Inflammatory macrophage treated with lipopolysaccharide for 1 hour (primary cell): Measurements from ENCODE around the gene PRDM16.

ENCODE experiments used
- DNase-seq, 2 donors: peaks; one replicate each; pipeline ENCODE4 v3.0.0-alpha.2; 2020 to 2022

PRDM16 gene

DNA sequence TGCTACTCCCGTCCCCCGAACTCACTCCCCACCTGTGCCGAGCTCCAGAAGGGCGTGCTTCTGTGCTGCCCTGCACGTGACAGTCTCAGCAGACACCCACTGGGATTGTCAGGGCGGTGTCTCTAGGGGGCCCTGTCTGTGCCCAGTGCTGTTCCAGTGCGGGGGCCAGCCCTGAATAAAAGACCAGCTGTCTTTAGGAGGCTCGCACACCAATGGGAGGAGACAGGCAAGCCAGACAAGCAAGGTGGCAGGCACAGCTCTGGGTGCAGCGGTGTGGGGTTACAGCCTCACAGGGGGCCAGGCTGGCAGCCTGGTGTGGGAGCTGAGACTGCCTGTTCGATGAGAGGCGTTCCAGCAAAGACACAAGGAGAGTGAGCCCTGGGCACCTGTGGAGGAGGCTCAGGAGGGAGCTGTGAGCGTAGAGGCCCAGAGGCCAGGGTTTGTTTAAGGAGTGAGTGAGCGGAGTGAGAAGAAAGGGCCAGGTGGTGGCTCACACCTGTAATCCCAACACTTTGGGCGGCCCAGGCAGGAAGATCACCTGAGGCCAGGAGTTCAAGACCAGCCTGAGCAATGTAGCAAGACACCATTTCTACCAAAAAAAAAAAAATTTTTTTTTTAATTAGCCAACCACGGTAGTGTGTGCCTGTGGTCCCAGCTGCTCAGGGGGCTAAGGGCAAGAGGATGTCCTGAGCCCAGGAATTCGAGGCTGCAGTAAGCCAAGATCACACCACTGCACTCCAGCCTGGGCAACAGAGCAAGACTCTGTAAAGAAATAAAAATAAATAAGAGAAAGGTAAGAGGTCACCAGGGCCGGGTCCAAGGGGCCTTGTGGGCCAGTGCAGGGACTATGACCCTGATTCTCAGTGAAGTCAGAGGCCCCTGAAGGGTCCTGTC lies 337.2 kb downstream of the PRDM16 start:
- DNase-seq: no peak

DNA sequence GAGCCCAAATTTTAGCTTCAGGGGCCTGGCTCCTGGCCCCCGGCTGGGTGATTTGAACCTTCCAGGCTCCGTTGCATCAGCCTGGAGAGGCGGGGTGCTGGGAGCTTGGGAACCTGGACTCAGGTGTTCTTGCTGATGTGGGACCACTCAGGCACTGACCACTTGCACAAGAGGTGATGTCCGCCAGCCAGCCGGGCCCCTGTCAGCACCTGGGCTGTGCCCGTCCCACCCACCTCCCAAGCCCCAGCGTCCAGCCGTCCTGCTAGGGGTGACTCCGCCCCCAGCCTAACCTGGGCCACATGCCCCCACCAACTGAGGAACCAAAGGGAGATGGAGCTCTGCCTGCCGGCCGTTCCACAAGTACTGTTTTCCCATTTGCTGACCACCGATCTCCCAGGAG lies 338.0 kb downstream of the PRDM16 start:
- DNase-seq: no peak

DNA sequence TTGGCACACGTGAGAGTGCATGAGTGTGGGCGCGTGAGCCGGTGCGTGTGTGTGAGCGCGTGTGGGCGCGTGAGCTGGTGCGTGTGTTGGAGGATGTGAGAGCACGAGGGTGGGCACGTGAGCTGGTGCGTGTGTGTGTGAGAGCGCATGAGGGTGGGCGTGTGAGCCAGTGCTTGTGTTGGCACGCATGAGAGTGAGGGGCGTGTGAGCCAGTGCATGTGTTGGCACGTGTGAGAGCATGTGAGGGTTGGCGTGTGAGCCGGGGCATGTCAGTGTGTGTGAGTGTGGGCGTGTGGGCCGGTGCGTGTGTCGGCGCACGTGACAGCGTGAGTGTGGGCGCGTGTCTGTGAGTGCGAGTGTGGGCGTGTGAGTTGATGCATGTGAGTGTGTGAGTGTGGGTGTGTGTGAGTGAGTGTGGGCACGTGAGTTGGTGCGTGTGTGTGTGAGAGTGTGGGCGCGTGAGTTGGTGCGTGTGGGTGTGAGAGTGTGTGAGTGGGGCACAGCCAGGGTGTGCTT lies 339.8 kb downstream of the PRDM16 start:
- no peak for DNase-seq

DNA sequence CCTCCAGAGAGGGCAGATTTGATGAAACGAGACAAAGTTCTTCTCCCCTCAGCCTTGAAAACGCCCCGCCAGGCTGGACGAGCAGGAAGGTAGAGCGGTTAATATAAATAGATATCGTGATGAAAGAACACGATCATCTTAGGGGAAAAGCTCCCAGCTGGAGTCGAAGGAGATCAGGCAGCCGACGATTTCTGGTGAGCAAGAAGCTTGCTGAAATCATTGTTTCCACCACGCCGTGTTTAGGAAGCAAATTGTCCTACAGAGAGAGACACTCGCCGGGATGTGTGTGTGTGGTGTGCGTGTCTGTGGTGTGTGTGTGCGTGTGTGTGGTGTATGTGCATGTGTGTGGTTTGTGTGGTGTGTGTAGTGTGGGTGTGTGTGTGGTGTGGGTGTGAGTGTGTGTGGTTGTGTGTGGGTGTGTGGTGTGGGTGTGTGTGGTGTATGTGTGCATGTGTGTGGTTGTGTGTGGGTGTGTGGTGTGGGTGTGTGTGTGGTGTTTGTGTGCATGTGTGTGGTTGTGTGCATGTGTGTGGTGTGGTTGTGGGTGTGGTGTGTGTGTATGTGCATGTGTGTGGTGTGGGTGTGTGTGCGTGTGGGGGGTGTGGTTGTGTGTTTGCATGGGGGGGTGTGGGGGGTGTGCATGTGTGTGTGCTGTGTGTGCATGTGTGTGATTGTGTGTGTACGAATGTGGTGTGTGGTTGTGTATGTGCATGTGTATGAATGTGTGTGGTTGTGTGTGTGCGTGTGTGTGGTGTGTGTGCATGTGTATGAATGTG lies 340.6 kb downstream of the PRDM16 start:
- no peak for DNase-seq

DNA sequence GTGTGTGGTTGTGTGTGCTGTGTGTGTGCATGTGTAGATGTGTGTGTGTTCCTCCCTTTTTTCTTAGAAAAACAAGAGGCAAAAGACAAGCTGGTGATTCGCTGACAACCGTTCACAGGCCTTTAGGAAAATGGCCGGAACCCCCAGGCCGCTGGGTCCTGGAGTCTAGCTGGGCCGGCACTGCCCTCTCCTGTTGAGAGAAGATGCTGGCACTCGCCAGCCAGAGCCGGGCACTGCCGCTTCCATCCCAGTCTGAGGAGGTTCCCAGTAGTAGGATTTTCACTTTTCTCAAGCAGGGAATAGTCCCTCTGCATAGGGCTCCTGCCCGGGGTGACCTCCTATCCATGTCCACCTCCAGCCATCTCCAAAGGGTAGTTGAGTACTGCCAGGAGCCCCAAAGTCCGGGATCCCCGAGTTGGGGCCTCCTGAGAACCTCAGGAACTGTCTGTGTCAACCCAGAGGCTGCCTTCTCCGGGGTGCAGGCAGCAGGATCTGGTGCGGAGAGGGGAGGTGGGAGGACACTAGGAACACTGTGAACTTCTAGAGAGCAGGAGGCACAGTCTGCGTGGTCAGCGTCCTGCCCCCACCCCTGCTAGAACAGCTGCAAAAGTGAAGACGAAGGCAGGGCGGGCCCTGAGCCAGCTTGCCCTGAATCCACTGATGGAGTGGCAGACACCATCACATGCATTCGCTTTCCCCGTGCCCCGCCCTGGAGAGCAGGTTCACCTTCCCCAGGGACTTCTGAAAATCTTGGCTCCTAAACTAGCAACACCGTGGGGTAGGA lies 341.3 kb downstream of the PRDM16 start:
- no peak for DNase-seq

DNA sequence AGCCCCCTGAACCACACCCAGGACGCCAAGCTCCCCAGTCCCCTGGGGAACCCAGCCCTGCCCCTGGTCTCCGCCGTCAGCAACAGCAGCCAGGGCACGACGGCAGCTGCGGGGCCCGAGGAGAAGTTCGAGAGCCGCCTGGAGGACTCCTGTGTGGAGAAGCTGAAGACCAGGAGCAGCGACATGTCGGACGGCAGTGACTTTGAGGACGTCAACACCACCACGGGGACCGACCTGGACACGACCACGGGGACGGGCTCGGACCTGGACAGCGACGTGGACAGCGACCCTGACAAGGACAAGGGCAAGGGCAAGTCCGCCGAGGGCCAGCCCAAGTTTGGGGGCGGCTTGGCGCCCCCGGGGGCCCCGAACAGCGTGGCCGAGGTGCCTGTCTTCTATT lies 342.8 kb downstream of the PRDM16 start:
- no peak for DNase-seq

DNA sequence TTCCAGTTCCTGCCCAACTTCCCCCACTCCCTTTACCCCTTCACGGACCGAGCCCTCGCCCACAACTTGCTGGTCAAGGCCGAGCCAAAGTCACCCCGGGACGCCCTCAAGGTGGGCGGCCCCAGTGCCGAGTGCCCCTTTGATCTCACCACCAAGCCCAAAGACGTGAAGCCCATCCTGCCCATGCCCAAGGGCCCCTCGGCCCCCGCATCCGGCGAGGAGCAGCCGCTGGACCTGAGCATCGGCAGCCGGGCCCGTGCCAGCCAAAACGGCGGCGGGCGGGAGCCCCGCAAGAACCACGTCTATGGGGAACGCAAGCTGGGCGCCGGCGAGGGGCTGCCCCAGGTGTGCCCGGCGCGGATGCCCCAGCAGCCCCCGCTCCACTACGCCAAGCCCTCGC lies 343.4 kb downstream of the PRDM16 start:
- DNase-seq: no peak

DNA sequence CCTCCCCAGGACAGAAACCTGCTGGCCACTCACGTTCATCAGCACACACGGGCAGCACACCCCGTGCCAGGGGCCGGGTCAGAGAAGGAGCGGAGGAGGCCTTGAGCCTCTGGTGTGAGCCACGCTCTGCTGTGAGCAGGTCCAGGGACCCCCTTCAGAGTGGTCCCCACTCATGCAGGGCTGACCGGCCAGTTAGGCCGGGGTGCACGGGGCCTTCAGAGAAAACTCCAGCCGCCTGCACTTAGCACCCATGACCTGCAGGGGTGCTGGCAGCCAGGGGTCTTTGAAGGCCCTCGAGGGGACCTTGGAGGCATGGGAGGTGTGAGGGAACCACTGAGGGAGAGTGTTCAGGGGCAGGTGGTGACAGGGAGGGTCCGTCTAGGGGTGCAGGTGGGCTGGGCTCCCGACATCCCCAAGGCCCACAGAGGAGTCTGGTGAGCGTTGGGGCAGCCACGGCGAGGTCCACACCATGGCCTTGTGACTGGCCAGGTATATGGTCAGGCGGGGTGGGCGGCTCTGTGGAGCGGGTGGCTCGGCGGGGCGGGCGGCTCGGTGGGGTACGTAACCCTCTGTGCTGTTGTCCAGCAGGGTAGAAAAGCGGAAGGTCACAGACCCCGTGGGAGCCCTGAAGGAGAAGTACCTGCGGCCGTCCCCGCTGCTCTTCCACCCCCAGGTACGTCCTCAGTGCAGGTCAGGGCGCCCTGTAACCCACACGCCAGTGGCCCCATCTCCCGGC lies 345.1 kb downstream of the PRDM16 start:
- no peak for DNase-seq

DNA sequence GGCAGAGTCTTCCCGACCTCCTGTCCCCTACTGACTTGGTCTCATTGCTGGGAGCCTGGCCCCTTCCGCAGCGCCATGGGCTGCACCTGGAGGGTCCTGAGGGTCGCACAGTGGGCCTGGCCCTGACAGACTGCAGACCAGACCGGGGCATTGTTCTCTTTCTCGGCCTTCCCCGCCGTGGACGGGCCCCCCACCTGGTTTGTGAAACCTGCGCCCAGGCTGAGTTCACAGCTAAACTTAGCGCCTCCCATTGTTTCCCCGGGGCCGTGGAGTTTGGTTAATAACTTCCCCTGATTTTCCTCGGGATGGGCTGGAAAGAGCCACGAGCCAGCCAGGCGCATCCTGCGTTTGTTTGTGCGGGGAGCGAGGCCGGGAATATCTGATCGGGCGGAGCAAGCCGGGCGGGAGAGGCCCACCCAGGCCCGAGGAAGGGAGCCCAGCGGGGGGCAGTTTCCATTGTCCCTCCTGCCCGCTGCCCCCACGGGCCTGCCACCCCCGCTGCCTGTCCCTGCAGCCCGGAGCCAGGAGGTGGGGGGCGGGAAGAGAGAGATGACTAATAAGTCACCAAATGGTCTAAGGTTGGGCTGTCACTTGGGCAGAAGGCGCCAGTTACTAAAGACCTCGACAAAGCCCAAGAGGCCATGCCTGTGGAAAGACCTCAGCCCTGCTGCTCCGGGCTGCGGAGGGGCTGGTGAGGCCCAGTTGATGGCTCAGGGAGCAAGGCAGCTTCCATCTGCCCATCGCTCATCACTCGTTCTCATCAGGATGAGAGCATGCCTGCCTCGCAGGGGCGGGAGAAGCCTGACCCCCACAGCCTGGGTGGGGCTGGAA lies 346.5 kb downstream of the PRDM16 start:
- DNase-seq: no peak

DNA sequence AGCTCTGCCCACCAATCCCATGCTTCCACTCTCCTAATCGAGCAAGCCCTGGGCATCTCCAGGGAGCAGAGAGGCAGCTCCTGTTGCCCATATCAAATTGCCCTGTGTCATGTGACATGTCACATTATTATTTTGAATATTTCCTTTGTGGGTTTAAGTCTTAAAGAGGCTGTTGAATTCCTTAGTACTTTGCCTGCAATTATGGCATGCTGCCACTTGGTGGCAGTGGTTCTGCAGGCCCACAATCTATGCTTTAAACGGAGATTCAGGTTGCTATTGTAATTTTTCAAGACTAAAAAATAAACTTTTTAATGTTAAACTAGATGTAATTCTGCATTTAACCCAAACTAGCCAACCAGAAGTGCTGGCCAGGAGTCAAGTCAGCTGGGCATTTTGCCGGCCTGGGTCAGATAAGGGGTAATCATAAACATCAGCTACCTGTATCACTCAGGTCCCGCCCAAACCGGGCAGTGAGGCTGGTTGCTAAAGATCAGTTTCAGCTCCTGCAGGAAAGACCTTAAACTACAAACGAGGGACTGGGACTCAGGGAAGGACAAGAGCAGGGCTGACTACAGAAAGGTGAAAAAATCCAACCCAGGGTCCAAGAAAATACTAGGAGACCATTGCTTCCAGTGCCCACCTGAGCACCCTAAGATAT lies 348.2 kb downstream of the PRDM16 start:
- DNase-seq: peak in 1 of 2 donors; percentile 6

DNA sequence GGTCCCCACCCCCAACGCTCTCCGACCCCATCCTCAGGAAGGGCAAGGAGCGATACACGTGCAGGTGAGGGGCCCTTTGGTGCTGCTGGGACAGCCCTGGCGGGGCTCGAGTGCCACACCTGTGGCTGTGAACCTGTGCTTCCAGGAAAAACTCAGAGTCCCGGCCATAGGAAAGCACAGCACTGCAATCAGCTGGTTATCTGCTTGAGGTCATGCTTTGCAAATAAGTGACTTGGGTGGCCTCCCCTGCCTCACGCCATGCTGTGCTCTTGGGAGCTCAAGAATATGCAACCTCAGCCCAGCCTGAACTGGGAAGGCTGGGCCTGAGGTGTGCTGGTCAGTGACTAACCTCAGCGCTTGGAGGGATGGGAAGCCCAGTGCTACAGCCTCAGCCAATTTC lies 348.9 kb downstream of the PRDM16 start:
- no peak for DNase-seq

DNA sequence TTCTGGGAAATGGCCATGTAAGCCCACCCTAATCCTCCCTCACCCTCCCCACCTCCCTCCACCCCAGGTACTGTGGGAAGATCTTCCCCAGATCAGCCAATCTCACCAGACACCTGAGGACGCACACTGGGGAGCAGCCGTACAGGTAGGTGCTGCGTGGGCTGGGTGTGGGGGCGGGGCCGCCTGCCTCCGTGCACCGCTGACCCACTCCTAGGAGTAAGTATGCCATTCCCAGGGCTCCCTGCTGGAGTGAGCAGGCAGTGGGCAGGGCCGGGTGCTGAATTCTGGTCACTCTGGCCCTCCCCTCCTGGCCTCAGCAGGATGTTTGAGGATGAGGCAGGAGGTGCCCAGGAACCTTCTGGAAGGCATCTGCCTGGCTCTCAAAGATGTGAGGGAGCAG lies 349.6 kb downstream of the PRDM16 start:
- DNase-seq: no peak

DNA sequence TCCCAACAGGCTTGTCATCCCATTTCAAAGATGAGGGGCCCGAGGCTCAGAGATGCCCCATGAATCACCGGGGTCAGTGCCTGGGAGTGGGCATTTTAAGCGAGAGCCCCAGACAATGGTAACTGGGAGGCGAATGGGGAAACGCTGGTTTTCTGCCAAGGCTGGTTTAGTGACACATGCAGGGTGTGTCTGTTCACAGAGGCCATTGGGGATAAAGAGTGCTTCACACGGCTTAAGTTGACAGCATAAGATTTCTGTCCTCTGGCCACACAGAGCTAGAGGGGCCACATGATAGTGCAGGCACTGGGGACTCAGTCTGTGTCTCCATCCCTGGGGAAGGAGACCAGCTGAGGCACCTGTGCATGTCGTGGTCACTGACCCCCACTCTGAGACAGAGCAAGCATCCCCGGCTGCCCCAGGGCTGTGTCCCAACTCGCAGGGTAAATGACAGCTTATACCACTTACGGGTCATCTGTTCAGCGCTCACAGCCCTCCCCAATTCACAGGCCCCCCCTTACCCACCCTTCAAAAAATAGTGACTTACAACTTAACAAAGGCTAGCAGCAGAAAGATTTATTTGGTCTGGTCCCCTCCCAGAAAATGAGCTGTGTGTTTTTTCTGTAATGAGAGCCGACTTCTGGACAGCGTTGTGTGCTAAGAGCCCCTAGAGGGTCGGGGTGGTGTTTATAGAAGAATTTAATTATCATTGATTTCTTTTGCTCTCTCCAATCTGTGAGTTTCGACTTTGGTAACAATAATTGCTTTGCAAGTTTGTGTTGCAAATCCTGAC lies 350.6 kb downstream of the PRDM16 start:
- no peak for DNase-seq

DNA sequence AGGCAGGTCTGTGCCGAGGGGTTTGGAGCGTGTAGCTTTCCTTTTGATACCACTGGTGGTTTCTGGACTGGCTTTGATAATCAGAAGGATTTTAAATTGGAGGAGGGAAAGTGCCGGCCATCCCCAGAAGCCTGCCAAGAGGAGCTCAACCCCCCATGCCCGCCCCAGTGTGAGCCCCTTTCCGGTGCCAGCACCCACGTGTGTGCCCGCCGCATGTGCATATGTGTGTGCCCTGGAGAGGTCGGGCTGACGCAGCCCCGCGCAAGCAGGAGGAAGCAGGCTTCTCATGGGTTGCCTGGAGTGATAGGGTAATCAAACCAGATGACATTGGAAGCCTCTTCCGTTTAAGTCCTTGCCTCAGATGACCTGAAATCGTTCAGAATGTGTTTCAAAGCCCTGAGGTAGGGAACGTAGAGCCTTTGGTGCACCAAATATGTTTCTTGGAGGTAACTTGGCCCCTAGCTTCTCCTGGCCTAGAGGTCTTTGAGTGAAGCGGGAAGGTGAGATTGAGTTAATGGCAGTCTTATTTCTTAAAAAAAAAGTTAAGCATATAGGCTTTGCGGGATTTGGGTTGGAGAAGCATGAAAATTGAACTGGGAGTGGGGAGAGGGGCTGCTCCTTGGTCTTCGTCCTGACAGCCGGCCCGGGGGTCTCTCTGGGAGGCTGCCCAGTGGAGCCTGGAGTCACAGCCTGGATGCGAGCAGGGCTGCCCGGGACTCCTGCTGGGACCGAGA lies 351.4 kb downstream of the PRDM16 start:
- DNase-seq: no peak

DNA sequence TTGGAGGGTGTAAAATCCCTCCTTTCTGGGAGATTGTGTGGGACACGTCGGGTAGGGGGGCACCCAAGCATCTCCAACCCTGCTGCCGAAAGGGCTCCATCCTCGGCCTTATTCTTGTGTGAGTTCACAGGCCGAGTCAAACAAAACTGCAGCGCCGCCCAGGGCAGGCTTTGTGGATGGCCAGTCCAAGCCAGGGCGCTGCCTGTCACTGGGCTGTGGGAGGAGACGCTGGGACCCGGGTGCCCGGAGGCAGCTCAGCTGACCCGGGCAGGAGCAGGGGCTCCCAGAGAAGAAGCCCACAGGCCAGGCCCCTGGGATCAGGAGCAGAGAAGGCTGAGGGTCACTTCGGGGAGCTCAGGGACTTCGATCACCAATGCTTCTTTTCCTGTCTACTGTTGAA lies 353.6 kb downstream of the PRDM16 start:
- no peak for DNase-seq

DNA sequence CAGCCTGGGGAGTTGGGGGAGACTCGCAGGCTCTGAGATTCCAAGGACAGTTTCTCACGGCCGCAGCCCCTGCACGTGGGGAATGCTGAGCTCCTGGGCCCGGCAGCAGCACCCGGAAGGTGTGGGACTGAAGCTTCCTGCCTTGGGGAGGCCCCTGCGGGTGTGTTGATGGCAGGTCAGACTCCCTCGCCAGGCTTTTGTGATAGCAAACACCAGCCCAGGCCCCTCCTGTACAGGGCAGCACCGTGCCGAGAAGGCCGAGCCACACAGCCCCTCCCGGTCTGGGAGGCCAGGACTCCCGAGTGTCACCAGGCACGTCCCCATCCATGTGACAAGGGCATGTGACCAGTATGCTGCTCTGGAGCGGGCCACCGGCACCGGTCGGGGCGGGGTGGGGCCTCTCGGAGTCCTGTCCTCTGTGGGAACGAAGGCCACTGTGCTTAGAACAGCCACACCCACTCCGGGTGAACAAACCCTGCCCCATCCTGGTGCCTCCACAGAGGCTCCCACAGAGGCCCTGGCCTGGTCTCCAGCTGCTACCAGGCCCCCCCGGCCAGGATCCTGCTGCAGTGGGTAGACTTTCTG lies 354.3 kb downstream of the PRDM16 start:
- no peak for DNase-seq

DNA sequence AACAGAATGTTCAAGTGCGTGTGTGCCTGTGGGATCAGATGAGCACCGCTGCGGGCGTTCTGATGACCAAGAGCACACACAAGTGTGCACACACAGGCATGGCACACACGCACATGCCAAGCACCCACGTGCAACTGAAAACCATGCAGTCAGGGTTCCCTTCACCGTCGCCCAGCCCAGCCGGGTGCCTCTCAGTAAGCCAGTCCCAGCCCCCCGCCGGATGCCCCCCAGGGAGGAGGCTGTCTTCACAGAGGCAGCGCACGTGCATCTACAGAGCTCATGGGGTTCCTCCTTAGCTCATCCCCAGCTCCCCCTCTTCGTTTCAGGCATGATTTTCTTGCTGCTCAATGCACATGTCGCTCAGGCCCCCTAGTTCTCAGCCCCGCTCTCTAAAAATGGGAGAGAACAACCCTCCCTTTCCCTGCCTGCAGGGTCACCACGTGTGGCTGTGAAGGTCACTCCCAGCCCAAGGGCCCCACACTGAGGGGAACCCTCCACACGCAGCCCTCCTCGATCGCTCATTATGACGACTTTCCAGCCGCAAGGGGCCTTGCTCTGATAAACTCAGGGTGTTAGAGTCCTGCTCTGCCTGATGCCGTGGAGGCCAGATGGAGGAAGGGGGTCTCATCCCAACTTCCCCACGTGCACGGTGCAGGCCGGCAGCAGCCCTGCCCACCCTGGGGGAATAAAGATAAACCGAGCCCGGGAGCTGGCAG lies 355.1 kb downstream of the PRDM16 start:
- no peak for DNase-seq

DNA sequence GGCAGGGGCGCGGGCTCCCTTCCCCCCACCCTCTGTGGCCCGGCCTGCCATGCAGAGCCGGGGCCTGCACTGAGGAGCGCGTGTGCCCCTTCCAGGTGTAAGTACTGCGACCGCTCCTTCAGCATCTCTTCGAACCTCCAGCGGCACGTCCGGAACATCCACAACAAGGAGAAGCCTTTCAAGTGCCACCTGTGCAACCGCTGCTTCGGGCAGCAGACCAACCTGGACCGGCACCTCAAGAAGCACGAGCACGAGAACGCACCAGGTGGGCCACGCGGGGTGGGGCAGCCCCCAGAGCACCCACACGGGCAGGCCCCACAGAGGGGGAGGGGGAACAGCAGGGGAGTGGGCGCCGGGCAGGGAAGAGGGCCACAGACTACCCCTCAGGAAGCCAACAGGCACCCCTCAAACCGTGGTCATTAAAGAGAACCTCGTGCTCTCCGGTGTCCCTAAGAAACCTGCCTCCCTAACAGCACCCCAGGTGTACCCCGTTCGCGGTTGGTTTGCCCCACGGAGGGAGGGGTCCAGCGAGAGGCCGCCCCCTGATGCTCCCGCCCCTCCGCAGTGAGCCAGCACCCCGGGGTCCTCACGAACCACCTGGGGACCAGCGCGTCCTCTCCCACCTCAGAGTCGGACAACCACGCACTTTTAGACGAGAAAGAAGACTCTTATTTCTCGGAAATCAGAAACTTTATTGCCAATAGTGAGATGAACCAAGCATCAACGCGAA lies 356.6 kb downstream of the PRDM16 start:
- no peak for DNase-seq
